Urothelium cell line (cell line): ENCODE data around the gene C5AR2.
A peak's percentile ranks its signal among the peaks of the same experiment; 100 is the strongest.
"Not testable (repeated sequence)": the region's sequence is repeated elsewhere in the genome, so short reads cannot be mapped to it uniquely, and the experiment has no call there.

Experiments
- DNase-seq: peaks from one replicate; pipeline ENCODE4 v3.0.0; 2011; ENCODE audit warnings: low spot score, mixed read lengths
- FAIRE-seq: peaks from 2 replicates; lab custom pipeline; 2011; peaks lifted over from hg19 to GRCh38; lab: Jason Lieb, UNC

Gene C5AR2

GRCh38 chr19:47357788-47358680 lies 26.1 kb downstream of the C5AR2 start:
- FAIRE-seq (no peak), DNase-seq (no peak)

GRCh38 chr19:47358936-47359335 lies 27.0 kb downstream of the C5AR2 start:
- no peak for DNase-seq

GRCh38 chr19:47362321-47362720 lies 30.3 kb downstream of the C5AR2 start:
- FAIRE-seq (no peak), DNase-seq (no peak)

More at GRCh38 chr19:47358936-47359335, 27.0 kb downstream of the C5AR2 start:
- no peak for FAIRE-seq

GRCh38 chr19:47363758-47364531 lies 32.0 kb downstream of the C5AR2 start:
- FAIRE-seq (peak; percentile 35), DNase-seq (peak; percentile 24)

GRCh38 chr19:47365455-47365854 lies 33.5 kb downstream of the C5AR2 start:
- not testable (repeated sequence) for DNase-seq, FAIRE-seq

GRCh38 chr19:47370045-47370611 lies 38.2 kb downstream of the C5AR2 start:
- no peak for FAIRE-seq
- no peak for DNase-seq

- no peak for DNase-seq
- no peak for FAIRE-seq
Observed at GRCh38 chr19:47371261-47371660, 39.3 kb downstream of the C5AR2 start.

GRCh38 chr19:47372603-47373002 lies 40.6 kb downstream of the C5AR2 start:
- DNase-seq = no peak
- FAIRE-seq = no peak

- FAIRE-seq (no peak), DNase-seq (no peak)
Observed at GRCh38 chr19:47373246-47374240, 41.6 kb downstream of the C5AR2 start.

- no peak for FAIRE-seq
Observed at GRCh38 chr19:47374876-47375693, 43.1 kb downstream of the C5AR2 start.

GRCh38 chr19:47375694-47376588 lies 44.0 kb downstream of the C5AR2 start:
- FAIRE-seq (no peak), DNase-seq (no peak)

More at GRCh38 chr19:47374876-47375693, 43.1 kb downstream of the C5AR2 start:
- DNase-seq = no peak

GRCh38 chr19:47376589-47377144 lies 44.7 kb downstream of the C5AR2 start:
- no peak for FAIRE-seq

GRCh38 chr19:47377208-47377701 lies 45.3 kb downstream of the C5AR2 start:
- FAIRE-seq (no peak), DNase-seq (no peak)

More at GRCh38 chr19:47376589-47377144, 44.7 kb downstream of the C5AR2 start:
- DNase-seq = no peak

- no peak for DNase-seq
- no peak for FAIRE-seq
Observed at GRCh38 chr19:47377801-47378200, 45.8 kb downstream of the C5AR2 start.

- no peak for FAIRE-seq
- no peak for DNase-seq
Observed at GRCh38 chr19:47378246-47378645, 46.3 kb downstream of the C5AR2 start.

- no peak for FAIRE-seq
- DNase-seq = no peak
Observed at GRCh38 chr19:47379381-47379938, 47.5 kb downstream of the C5AR2 start.

GRCh38 chr19:47380559-47380958 lies 48.6 kb downstream of the C5AR2 start:
- FAIRE-seq (no peak), DNase-seq (no peak)
